Measurements from ENCODE around the gene BTBD6. TPM values are rescaled to one million over a fixed set of nuclear protein-coding genes. Genes with fewer than 3 reads are reported as not detected.
A peak's percentile ranks its signal among the peaks of the same experiment; 100 is the strongest.

BTBD6 gene
- total and polyA plus RNA-seq, 2 of the 8 experiments (the other 6 are each of a cell fraction or from before 2014, with no cell fraction given), result 10.1 to 10.2 TPM

DNA sequence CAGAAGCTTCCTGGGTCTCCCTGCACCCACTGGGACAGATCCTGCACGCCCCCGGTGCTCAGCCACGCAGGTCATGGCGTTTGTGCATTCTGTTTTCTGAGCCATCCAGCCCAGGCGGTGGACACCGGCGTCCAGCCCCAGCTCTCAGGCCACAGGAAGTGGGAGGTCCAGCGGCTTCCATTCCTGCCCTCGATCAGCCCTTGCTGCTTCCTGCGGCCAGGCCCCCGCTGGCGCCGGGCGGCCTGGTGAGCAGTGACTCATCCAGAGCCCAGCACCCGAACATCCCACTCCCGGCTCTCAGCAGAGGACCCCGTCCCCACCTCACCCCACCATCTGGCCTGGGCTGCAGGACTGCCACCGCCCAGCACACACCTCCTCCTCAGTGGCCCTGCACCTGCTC lies 49.2 kb upstream of the BTBD6 start:
- Histone ChIP-seq H4K5ac (ENCODE audit: insufficient read length, low read depth, low read length) (no peak overlapping the region), H3K18ac (ENCODE audit: extremely low read depth, low read length) (no peak overlapping the region; the same call in 1 of the 2 replicates), H4K91ac (replicated peaks; ENCODE audit: insufficient read length, low read length) (no peak overlapping the region), H3K23me2 (ENCODE audit: low read depth, low read length) (peaks cover 4% of the 10 kb centered on the region; the same call in 1 of the 2 replicates), H2AK5ac (ENCODE audit: low read depth, low read length) (peak overlapping the region; percentile 53; the same call in 1 of the 2 replicates), H3K4ac (replicated peaks; ENCODE audit: insufficient read length, low read depth, low read length) (no peak overlapping the region), H3K14ac (ENCODE audit: insufficient read length) (no peak overlapping the region), H3K56ac (replicated peaks; ENCODE audit: insufficient read length, low read depth, low read length) (no peak overlapping the region), H3K23ac (ENCODE audit: insufficient read length) (no peak overlapping the region), H3K4me2 (ENCODE audit: insufficient read depth in 1 of 2, low read depth in 2 of 2, low read length in 2 of 2) (no peak overlapping the region), H2BK15ac (ENCODE audit: low read length) (0 out of 2 replicates have a peak overlapping the region, but pooled peaks have one; percentile 88), H2BK20ac (ENCODE audit: low read length) (no peak overlapping the region), H2BK12ac (ENCODE audit: low read depth, low read length) (peak overlapping the region; percentile 68; the same call in 1 of the 2 replicates), H2BK120ac (replicated peaks; ENCODE audit: low read depth, low read length) (no peak overlapping the region), H3K79me2 (ENCODE audit: control insufficient read depth in 1 of 2, insufficient read depth in 2 of 2, low read length in 2 of 2) (no peaks in the 10 kb centered on the region), H3K9ac (replicated peaks in 1 of 4; ENCODE audit: extremely low read depth in 1 of 4, low read depth in 3 of 4, low read length in 3 of 4) (no peak overlapping the region), H4K8ac (ENCODE audit: extremely low read depth, insufficient read depth, low read length) (no peak overlapping the region), H2BK5ac (ENCODE audit: low read depth, low read length) (peak overlapping the region; percentile 44; the same call in 1 of the 2 replicates), H2AFZ (ENCODE audit: low read length) (no peak overlapping the region), H3K4me3 (ENCODE audit: extremely low read depth in 1 of 4, insufficient read depth in 2 of 4, low read depth in 3 of 4, low read length in 4 of 4) (no peak overlapping the region), H3K9me3 (ENCODE audit: insufficient read depth in 2 of 2, low read depth in 1 of 2, low read length in 1 of 2) (no peaks in the 10 kb centered on the region), H3K27ac (ENCODE audit: low read depth, low read length) (no peak overlapping the region), H3K36me3 (ENCODE audit: control insufficient read depth in 2 of 4, insufficient read depth in 4 of 4, low read length in 3 of 4) (no peaks in the 10 kb centered on the region), H4K20me1 (replicated peaks in 1 of 2; ENCODE audit: control insufficient read depth in 1 of 2, insufficient read depth in 2 of 2, low read length in 2 of 2) (peaks cover 0 to 4% of the 10 kb centered on the region in 2 experiments), H3K27me3 (replicated peaks in 1 of 4; ENCODE audit: control insufficient read depth in 3 of 4, extremely low read depth in 1 of 4, insufficient read depth in 3 of 4, low read length in 3 of 4) (peaks cover 0 to 33% (median 19%) of the 10 kb centered on the region in 4 experiments; a peak in 5 of 7 replicates), H3K79me1 (ENCODE audit: low read depth, low read length) (no peaks in the 10 kb centered on the region), H3K4me1 (replicated peaks in 1 of 4; ENCODE audit: control insufficient read depth in 3 of 4, insufficient read depth in 4 of 4, low read length in 3 of 4) (peaks cover 0 to 21% (median 12%) of the 10 kb centered on the region in 4 experiments; a peak in 5 of 7 replicates)
- POLR2A ChIA-PET (ENCODE audit: partially characterized antibody), result interaction anchor here (1.1 kb wide), 1 partner anchor 49 kb away, joined by 3 read pairs; the partner anchor contains the start of gene BTBD6
- CTCF ChIA-PET (ENCODE audit: partially characterized antibody), result interaction anchor here (0.9 to 6.2 kb wide), 10 partner anchors 10 to 281 kb away, joined by 3 to 36 read pairs (median 3); no protein-coding TSS in a partner anchor
- 80% methylated on average over 18 of the region's 18 CpGs; no CpG with 5 or more reads in 1 of the 2 experiments for WGBS, 2 experiments (ENCODE audit: extremely low coverage in 1 of 2, insufficient coverage in 1 of 2, insufficient read length in 1 of 2, insufficient replicate concordance in 2 of 2, low coverage in 1 of 2, low lambda C conversion rate in 2 of 2, missing lambda C conversion rate in 1 of 2)
- DNase-seq (ENCODE audit: low read depth in 1 of 2, low spot score in 2 of 2), result no peak
- FAIRE-seq, result no peak
- TF ChIP-seq BACH1 (IDR thresholded peaks at IDR 0.05; ENCODE audit: low read length), result no peak
- TF ChIP-seq POLR2A (IDR thresholded peaks at IDR 0.05; ENCODE audit: control extremely low read depth in 1 of 2, low read depth in 2 of 2, low read length in 2 of 2), result no peak
- TF ChIP-seq YY1 (IDR thresholded peaks at IDR 0.05; ENCODE audit: low read depth, low read length), result no peak
- TF ChIP-seq SIX5 (IDR thresholded peaks at IDR 0.05; ENCODE audit: low read depth, low read length), result no peak
- no peak for TF ChIP-seq HDAC6 (IDR thresholded peaks at IDR 0.05; ENCODE audit: low read depth, low read length)
- no peak for TF ChIP-seq JUND (IDR thresholded peaks at IDR 0.05; ENCODE audit: low read length)
- TF ChIP-seq, protein P1, sequence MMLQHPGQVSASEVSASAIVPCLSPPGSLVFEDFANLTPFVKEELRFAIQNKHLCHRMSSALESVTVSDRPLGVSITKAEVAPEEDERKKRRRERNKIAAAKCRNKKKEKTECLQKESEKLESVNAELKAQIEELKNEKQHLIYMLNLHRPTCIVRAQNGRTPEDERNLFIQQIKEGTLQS (IDR thresholded peaks at IDR 0.05; ENCODE audit: insufficient read depth, low read depth, low read length), result no peak
- TF ChIP-seq FOSL1 (IDR thresholded peaks at IDR 0.05; ENCODE audit: insufficient read depth, low read depth, low read length), result no peak
- TF ChIP-seq EZH2 (IDR thresholded peaks at IDR 0.05; ENCODE audit: low read depth, low read length, severe bottlenecking), result no peak
- no peak for TF ChIP-seq ATF2 (IDR thresholded peaks at IDR 0.05; ENCODE audit: low read length)
- no peak for TF ChIP-seq MAFK (IDR thresholded peaks at IDR 0.05; ENCODE audit: low read depth, low read length)
- no peak for TF ChIP-seq CEBPB (IDR thresholded peaks at IDR 0.05; ENCODE audit: low read depth, low read length)

All from H1 (cell line).